Effector memory CD4-positive, alpha-beta T cell (primary cell): ENCODE measurements around the gene WNT5B.
A peak's percentile ranks its signal among the peaks of the same experiment; 100 is the strongest.

Source experiments
- DNase-seq, 3 donors: peaks; one replicate each; pipeline ENCODE4 v3.0.0-alpha.2; 2020
- H3K27ac ChIP-seq: 2 replicates; pipeline ENCODE4 v1.7.0; 2013; ENCODE audit warnings: mild to moderate bottlenecking, low read length, moderate library complexity; ENCODE audit not compliant: insufficient read depth, poor library complexity, severe bottlenecking
- H3K27me3 ChIP-seq: replicated peaks from 2 replicates; pipeline ENCODE4 v1.7.0; 2013; ENCODE audit warnings: mild to moderate bottlenecking, low read length; ENCODE audit not compliant: insufficient read depth, control insufficient read depth, poor library complexity, severe bottlenecking
- H3K36me3 ChIP-seq: 2 replicates; pipeline ENCODE4 v1.7.0; 2013; ENCODE audit warnings: mild to moderate bottlenecking, low read length, moderate library complexity; ENCODE audit not compliant: control insufficient read depth, insufficient read depth
- H3K4me1 ChIP-seq: 2 replicates; pipeline ENCODE4 v1.7.0; 2013; ENCODE audit warnings: low read length, mild to moderate bottlenecking; ENCODE audit not compliant: control insufficient read depth, insufficient read depth, poor library complexity, severe bottlenecking
- H3K4me3 ChIP-seq: 2 replicates; pipeline ENCODE4 v1.7.0; 2013; ENCODE audit warnings: low read length, low read depth, mild to moderate bottlenecking; ENCODE audit not compliant: insufficient read depth, poor library complexity, severe bottlenecking
- H3K9me3 ChIP-seq: 2 replicates; pipeline ENCODE4 v1.7.0; 2013; ENCODE audit warnings: mild to moderate bottlenecking, low read length, moderate library complexity; ENCODE audit not compliant: control insufficient read depth

WNT5B gene

GRCh38 chr12:1629338-1630132 lies 504 bp downstream of the WNT5B start:
- Histone ChIP-seq H3K4me3 (peak overlapping the region; percentile 48), H3K9me3 (no peaks in the 10 kb centered on the region), H3K36me3 (no peaks in the 10 kb centered on the region), H3K4me1 (peaks cover 15% of the 10 kb centered on the region), H3K27ac (no peak overlapping the region), H3K27me3 (peaks cover 24% of the 10 kb centered on the region)
- no peak for DNase-seq

- H3K27me3 ChIP-seq, result peaks cover 24% of the 10 kb centered on the region
- no peak for DNase-seq
These were observed 1.2 kb downstream of the WNT5B start for GRCh38 chr12:1630133-1630826.

GRCh38 chr12:1630827-1631591 lies 2.0 kb downstream of the WNT5B start:
- no peaks in the 10 kb centered on the region for H3K36me3 ChIP-seq
- H3K9me3 ChIP-seq, result no peaks in the 10 kb centered on the region
- H3K4me3 ChIP-seq, result peak overlapping the region; percentile 48
- peaks cover 15% of the 10 kb centered on the region for H3K4me1 ChIP-seq
- no peak for DNase-seq
- no peak overlapping the region for H3K27ac ChIP-seq
- peaks cover 24% of the 10 kb centered on the region for H3K27me3 ChIP-seq

More at GRCh38 chr12:1630133-1630826, 1.2 kb downstream of the WNT5B start:
- Histone ChIP-seq H3K9me3 (no peaks in the 10 kb centered on the region), H3K27ac (no peak overlapping the region), H3K36me3 (no peaks in the 10 kb centered on the region), H3K4me1 (peaks cover 15% of the 10 kb centered on the region), H3K4me3 (peak overlapping the region; percentile 48)

DNA sequence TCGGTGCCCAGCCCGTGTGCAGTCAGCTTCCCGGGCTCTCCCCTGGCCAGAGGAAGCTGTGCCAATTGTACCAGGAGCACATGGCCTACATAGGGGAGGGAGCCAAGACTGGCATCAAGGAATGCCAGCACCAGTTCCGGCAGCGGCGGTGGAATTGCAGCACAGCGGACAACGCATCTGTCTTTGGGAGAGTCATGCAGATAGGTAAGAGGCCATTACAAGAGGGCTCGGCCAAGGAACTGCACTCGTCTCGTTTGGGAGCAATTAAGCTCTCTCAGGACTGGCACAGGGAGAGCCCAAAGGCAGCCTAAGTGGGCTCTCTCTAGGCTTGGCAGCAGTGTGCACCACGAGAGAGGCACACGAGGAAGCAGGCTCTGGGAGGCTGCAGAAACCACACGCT lies 3.7 kb downstream of the WNT5B start:
- DNase-seq, result no peak
- Histone ChIP-seq H3K27ac (no peak overlapping the region), H3K27me3 (peaks cover 24% of the 10 kb centered on the region), H3K4me3 (no peak overlapping the region), H3K9me3 (no peaks in the 10 kb centered on the region), H3K36me3 (no peaks in the 10 kb centered on the region), H3K4me1 (peaks cover 15% of the 10 kb centered on the region)

DNA sequence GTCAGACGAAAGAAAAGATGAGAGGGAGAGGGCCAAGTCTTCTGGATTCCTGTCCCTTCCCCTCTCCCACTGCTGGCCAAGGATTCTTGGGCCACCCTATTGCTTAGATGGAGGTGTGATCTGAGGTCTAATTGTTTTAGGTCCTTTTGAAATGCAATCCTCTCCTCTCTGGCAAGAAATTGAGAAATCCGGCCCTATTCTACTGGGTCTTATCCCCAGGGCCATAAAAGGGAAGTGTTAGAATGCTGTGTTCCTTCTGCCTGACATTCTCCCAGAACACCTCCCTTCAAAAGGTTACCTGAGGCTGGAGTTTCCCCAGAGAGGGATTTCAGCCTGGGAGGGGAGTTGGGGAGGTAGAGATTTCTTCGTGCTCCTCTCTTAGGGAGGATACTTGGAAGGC lies 4.4 kb downstream of the WNT5B start:
- H3K4me3 ChIP-seq, result no peak overlapping the region
- peaks cover 24% of the 10 kb centered on the region for H3K27me3 ChIP-seq
- no peaks in the 10 kb centered on the region for H3K36me3 ChIP-seq
- peaks cover 15% of the 10 kb centered on the region for H3K4me1 ChIP-seq
- H3K27ac ChIP-seq, result no peak overlapping the region
- H3K9me3 ChIP-seq, result no peaks in the 10 kb centered on the region
- DNase-seq, result no peak

- no peak overlapping the region for H3K4me3 ChIP-seq
- no peak for DNase-seq
- H3K4me1 ChIP-seq, result peaks cover 15% of the 10 kb centered on the region
- no peaks in the 10 kb centered on the region for H3K36me3 ChIP-seq
- H3K9me3 ChIP-seq, result no peaks in the 10 kb centered on the region
- H3K27ac ChIP-seq, result no peak overlapping the region
- peaks cover 19% of the 10 kb centered on the region for H3K27me3 ChIP-seq
These were observed 5.1 kb downstream of the WNT5B start for GRCh38 chr12:1634149-1634548.

DNA sequence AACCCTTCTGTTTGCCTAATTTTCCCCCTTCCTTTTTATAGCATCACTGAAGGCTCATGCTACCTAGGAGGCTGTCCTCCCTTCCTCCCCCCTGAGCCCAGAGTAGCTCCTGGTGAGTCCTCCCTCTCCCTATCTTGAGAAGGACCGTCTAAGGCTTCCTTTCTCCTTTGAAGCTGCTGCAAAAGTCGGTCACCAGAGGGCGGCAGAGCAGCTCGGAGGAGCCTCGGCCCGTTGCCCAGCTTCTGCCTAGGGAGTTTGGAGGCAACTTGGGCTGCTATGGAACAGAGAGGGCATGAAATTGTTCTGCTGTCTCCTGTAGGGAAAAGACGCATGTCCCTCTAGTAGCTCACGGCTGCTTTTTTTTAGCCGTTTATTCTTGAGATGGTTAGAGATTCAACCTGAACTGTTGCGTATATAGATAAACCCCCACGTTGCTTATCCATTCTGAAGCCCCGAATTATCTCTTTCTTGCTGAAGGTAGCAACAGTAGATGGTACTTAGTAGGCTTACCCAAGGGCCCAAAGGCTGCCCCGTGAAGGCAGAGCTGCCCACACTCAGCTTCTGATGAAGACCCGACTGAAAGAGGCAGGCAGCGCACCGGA lies 5.7 kb downstream of the WNT5B start:
- peaks cover 11% of the 10 kb centered on the region for H3K4me1 ChIP-seq
- no peaks in the 10 kb centered on the region for H3K36me3 ChIP-seq
- H3K27me3 ChIP-seq, result peaks cover 13% of the 10 kb centered on the region
- no peaks in the 10 kb centered on the region for H3K9me3 ChIP-seq
- no peak overlapping the region for H3K27ac ChIP-seq
- peak in 2 of 3 donors; percentile 21 to 27 for DNase-seq
- H3K4me3 ChIP-seq, result no peak overlapping the region

DNA sequence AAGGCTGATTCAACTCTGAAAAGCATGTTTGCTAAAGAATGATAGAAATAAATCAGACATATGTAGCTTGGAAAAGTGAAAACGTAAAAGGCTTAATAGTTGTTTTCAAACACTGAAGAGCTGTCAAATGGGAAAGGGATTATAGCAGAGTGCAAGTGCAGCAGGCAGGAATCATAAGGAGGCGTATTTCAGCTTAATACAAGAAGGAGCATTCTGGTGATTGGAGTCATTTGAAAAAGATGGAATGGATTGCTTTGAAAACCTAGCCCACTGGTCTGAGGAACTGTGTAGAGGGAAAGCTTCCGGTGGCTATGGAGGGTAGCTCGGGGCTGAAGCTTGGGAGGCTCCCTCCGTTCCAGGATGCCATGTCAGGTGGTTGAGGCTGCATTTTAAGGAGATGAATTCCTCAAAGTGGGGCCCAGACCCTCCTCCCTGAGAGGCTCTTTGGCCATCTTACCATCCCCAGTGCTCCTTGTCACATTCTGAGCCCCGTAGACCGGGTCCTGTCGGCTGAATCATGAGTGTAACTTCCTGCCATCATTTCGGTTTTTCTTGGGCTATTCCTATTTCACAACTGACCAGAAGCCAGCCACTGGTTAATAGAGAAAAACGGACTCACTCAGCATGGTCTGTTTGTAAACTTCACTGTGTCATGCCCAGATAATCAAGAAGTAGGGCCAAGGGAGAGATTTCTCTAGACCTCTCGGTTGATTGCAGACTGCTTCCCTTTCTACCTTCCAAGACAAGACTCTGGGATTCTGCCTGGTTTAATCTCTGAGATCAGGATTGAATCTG lies 6.5 kb downstream of the WNT5B start:
- H3K27ac ChIP-seq, result no peak overlapping the region
- H3K4me1 ChIP-seq, result peaks cover 4% of the 10 kb centered on the region
- no peak overlapping the region for H3K4me3 ChIP-seq
- H3K36me3 ChIP-seq, result no peaks in the 10 kb centered on the region
- no peak for DNase-seq
- H3K27me3 ChIP-seq, result peaks cover 7% of the 10 kb centered on the region
- no peaks in the 10 kb centered on the region for H3K9me3 ChIP-seq

GRCh38 chr12:1638203-1638602 lies 9.2 kb downstream of the WNT5B start:
- Histone ChIP-seq H3K4me1 (no peaks in the 10 kb centered on the region), H3K36me3 (no peaks in the 10 kb centered on the region), H3K27me3 (no peaks in the 10 kb centered on the region), H3K9me3 (no peaks in the 10 kb centered on the region), H3K27ac (no peak overlapping the region), H3K4me3 (no peak overlapping the region)
- DNase-seq, result no peak
